HCT116 (cell line): Measurements from ENCODE around the gene GLB1L. TPM values are rescaled to one million over a fixed set of nuclear protein-coding genes. Genes with fewer than 3 reads are reported as not detected.

Experiments used
- ATAC-seq: fragments of 200-7000 bp; cut with Tn5 transposase; 2 replicates; pipeline ENCODE4 v1.9.1; 2020; ENCODE audit warnings: mild to moderate bottlenecking, moderate library complexity
- BruUV-seq: library from RNA; stranded (reverse); fragments of 400-500 nt; replicated peaks from 2 replicates; lab custom pipeline; 2021; lab: Mats Ljungman, UMichigan
- CTCF ChIA-PET: fragments of 300-600 bp; sonication (Branson Sonifier 250); formaldehyde crosslinking; loops from one replicate; lab custom pipeline; 2021; ENCODE audit warnings: antibody characterized with exemption; lab: Charles Lee
- POLR2A ChIA-PET: fragments of 300-600, 350-600 bp; sonication (Branson Sonifier 250); formaldehyde crosslinking; loops from one replicate; lab custom pipeline; 2021; ENCODE audit warnings: antibody characterized with exemption; lab: Charles Lee
- RAD21 ChIA-PET, 2 experiments: fragments of 300-600 bp; sonication (Branson Sonifier 250); formaldehyde crosslinking; loops; one replicate each; lab custom pipeline; 2023; ENCODE audit warnings: low total read pairs in 2 of 2; ENCODE audit not compliant: uncharacterized antibody in 2 of 2, unreplicated experiment in 2 of 2, low non-redundant PET in 1 of 2; lab: Charles Lee
- DNase-seq: peaks from one replicate; pipeline ENCODE4 v3.0.0-alpha.2; 2010; ENCODE audit warnings: low read depth, low spot score
- H2AFZ ChIP-seq: fragments of 200-600 bp; shearing (Covaris generic), sonication (generic); 2 replicates; pipeline ENCODE4 v1.6.1; 2017; ENCODE audit warnings: low read depth, mixed run types, mixed read lengths, antibody characterized with exemption, low read length; ENCODE audit not compliant: poor library complexity, severe bottlenecking
- H3K27ac ChIP-seq: 2 replicates; pipeline ENCODE4 v1.5.1; 2012; ENCODE audit warnings: low read depth, low read length
- H3K27me3 ChIP-seq: fragments of 200-600 bp; sonication (generic); 2 replicates; pipeline ENCODE4 v1.6.1; 2016; ENCODE audit warnings: mixed run types, low read length, mixed read lengths; ENCODE audit not compliant: insufficient read depth
- H3K36me3 ChIP-seq, 2 experiments: fragments of 200-500 bp in 1 of 2; fragments of 200-600 bp in 1 of 2; sonication (Bioruptor generic) in 1 of 2; sonication (generic) in 1 of 2; 2 replicates each; pipeline versions ENCODE4 v1.5.1 to v1.6.1; 2014 to 2016; ENCODE audit warnings: low read length in 2 of 2, inconsistent platforms in 1 of 2, mixed read lengths in 1 of 2, mixed run types in 1 of 2; ENCODE audit not compliant: insufficient read depth in 2 of 2, control insufficient read depth in 1 of 2
- H3K4me1 ChIP-seq, 2 experiments: fragments of 200-600 bp in 1 of 2; sonication (generic) in 1 of 2; 2 replicates each; pipeline versions ENCODE4 v1.5.1 to v1.6.1; 2012 to 2017; ENCODE audit warnings: low read length in 2 of 2, inconsistent platforms in 1 of 2, mild to moderate bottlenecking in 1 of 2, mixed read lengths in 1 of 2, mixed run types in 1 of 2, moderate library complexity in 1 of 2; ENCODE audit not compliant: insufficient read depth in 2 of 2, control insufficient read depth in 1 of 2
- H3K4me2 ChIP-seq: fragments of 200-600 bp; sonication (generic); 2 replicates; pipeline ENCODE4 v1.6.1; 2017; ENCODE audit warnings: mixed run types, low read length, mixed read lengths
- H3K4me3 ChIP-seq, 2 experiments: fragments of 200-600 bp in 1 of 2; sonication (generic) in 1 of 2; replicated peaks in 1 of 2; 2 replicates each; pipeline ENCODE4 v1.5.1; 2011 to 2016; ENCODE audit warnings: low read length in 2 of 2, control low read depth in 1 of 2, low read depth in 1 of 2, mild to moderate bottlenecking in 1 of 2, mixed read lengths in 1 of 2, mixed run types in 1 of 2
- H3K79me2 ChIP-seq: fragments of 200-600 bp; sonication (generic); 2 replicates; pipeline ENCODE4 v1.6.1; 2017; ENCODE audit warnings: mild to moderate bottlenecking, mixed run types, low read length, moderate library complexity, mixed read lengths; ENCODE audit not compliant: insufficient read depth
- H3K9ac ChIP-seq: fragments of 200-600 bp; sonication (generic); 2 replicates; pipeline ENCODE4 v1.6.1; 2016; ENCODE audit warnings: low read length, mixed read lengths
- H3K9me2 ChIP-seq: fragments of 200-600 bp; sonication (generic), shearing (Covaris generic); 2 replicates; pipeline ENCODE4 v1.6.1; 2017; ENCODE audit warnings: mixed run types, mild to moderate bottlenecking, moderate library complexity; ENCODE audit not compliant: insufficient read depth
- H3K9me3 ChIP-seq, 2 experiments: fragments of 200-500 bp in 1 of 2; fragments of 200-600 bp in 1 of 2; sonication (Bioruptor generic) in 1 of 2; sonication (generic) in 1 of 2; 2 replicates each; pipeline ENCODE4 v1.6.1; 2014 to 2017; ENCODE audit warnings: low read length in 2 of 2, mixed read lengths in 2 of 2, inconsistent platforms in 1 of 2, low read depth in 1 of 2, mild to moderate bottlenecking in 1 of 2, mixed run types in 1 of 2, moderate library complexity in 1 of 2; ENCODE audit not compliant: control insufficient read depth in 1 of 2, insufficient read depth in 1 of 2
- H4K20me1 ChIP-seq: fragments of 200-600 bp; sonication (generic), shearing (Covaris generic); 2 replicates; pipeline ENCODE4 v1.6.1; 2017; ENCODE audit warnings: mixed run types, mild to moderate bottlenecking, moderate library complexity; ENCODE audit not compliant: insufficient read depth
- ATF3 ChIP-seq: IDR thresholded peaks from 2 replicates; pipeline ENCODE4 v1.6.1; 2012
- CBX3 ChIP-seq: IDR thresholded peaks from 2 replicates; pipeline ENCODE4 v1.6.1; 2012; ENCODE audit warnings: low read depth
- CEBPB ChIP-seq: IDR thresholded peaks from 2 replicates; pipeline ENCODE4 v1.6.1; 2012; ENCODE audit warnings: low read depth
- CTCF ChIP-seq, 3 experiments: fragments of 200-600 bp in 1 of 3; sonication (generic) in 1 of 3; IDR thresholded peaks in 2 of 3; conservative IDR thresholded peaks in 1 of 3; 2 replicates each; pipeline ENCODE4 v1.5.1; 2012 to 2017; ENCODE audit warnings: low read depth in 2 of 3, low read length in 2 of 3, antibody characterized with exemption in 1 of 3, borderline replicate concordance in 1 of 3, control low read depth in 1 of 3, mild to moderate bottlenecking in 1 of 3, mixed read lengths in 1 of 3, mixed run types in 1 of 3, moderate library complexity in 1 of 3; ENCODE audit not compliant: insufficient read depth in 1 of 3
- EGR1 ChIP-seq: IDR thresholded peaks from 2 replicates; pipeline ENCODE4 v1.6.1; 2012; ENCODE audit warnings: low read depth
- EZH2 ChIP-seq: fragments of 200-600 bp; sonication (generic); IDR thresholded peaks from 2 replicates; pipeline ENCODE4 v1.6.1; 2017; ENCODE audit warnings: antibody characterized with exemption, mixed run types
- POLR2A ChIP-seq: IDR thresholded peaks from 2 replicates; pipeline ENCODE4 v1.7.0; 2011; ENCODE audit warnings: borderline replicate concordance; ENCODE audit not compliant: insufficient read depth, insufficient read length; ENCODE audit errors: extremely low read depth
- POLR2AphosphoS5 ChIP-seq: IDR thresholded peaks from 2 replicates; pipeline ENCODE4 v1.6.1; 2011; ENCODE audit warnings: mild to moderate bottlenecking, low read depth, low read length, moderate library complexity
- REST ChIP-seq: IDR thresholded peaks from 2 replicates; pipeline ENCODE4 v1.6.1; 2012; ENCODE audit warnings: low read depth
- ZFX ChIP-seq: fragments of 450-650 bp; IDR thresholded peaks from 2 replicates; pipeline ENCODE4 v1.6.1; 2017
- ZNF274 ChIP-seq: fragments of 200-500 bp; sonication (Bioruptor generic); IDR thresholded peaks from 2 replicates; pipeline ENCODE4 v1.6.1; 2014; ENCODE audit warnings: mild to moderate bottlenecking, low read depth, low read length, inconsistent platforms
- intact Hi-C: fragments of 100-400 bp; cut with micrococcal nuclease; formaldehyde crosslinking; loops from 2 replicates; pipeline ENCODE4 v1.10.0; 2022
- total RNA-seq: library from RNA; stranded (reverse); gene quantifications from one replicate; pipeline ENCODE4 v1.2.1, GENCODE V29; 2021; ENCODE audit not compliant: unreplicated experiment

The GLB1L gene
- total RNA-seq, 1 experiment from 2014 or later = 6.6 TPM

- H3K9ac ChIP-seq = no peak overlapping the region
- intact Hi-C loops = no loop called here
- H2AFZ ChIP-seq = no peak overlapping the region
- no peaks in the 10 kb centered on the region for H3K79me2 ChIP-seq
- POLR2A ChIA-PET = no interaction called here
- peaks cover 8 to 22% of the 10 kb centered on the region in 2 experiments; a peak in 3 of 4 replicates for H3K36me3 ChIP-seq
- CTCF ChIA-PET = no interaction called here
- no peak for DNase-seq
- H3K9me3 ChIP-seq = no peaks in the 10 kb centered on the region
- TF ChIP-seq CTCF (IDR thresholded peaks at IDR 0.05 in 2 of 3, conservative IDR thresholded peaks at IDR 0.05 in 1 of 3; ENCODE audit: borderline replicate concordance in 1 of 3, insufficient read depth in 1 of 3, low read depth in 2 of 3, low read length in 2 of 3) = no peak
- TF ChIP-seq POLR2A = no peak
- TF ChIP-seq CEBPB = no peak
- no peak for TF ChIP-seq CBX3
- TF ChIP-seq EGR1 = no peak
- TF ChIP-seq POLR2AphosphoS5 = no peak
- TF ChIP-seq, all 23 proteins: peak for 0
- Histone ChIP-seq H3K9me2 (no peaks in the 10 kb centered on the region), H3K4me3 (no peak overlapping the region), H3K4me2 (no peak overlapping the region), H3K27ac (no peak overlapping the region), H3K4me1 (peaks cover 4 to 25% of the 10 kb centered on the region in 2 experiments; a peak in 3 of 4 replicates), H4K20me1 (no peaks in the 10 kb centered on the region), H3K27me3 (no peaks in the 10 kb centered on the region)
- no peak for ATAC-seq
- BruUV-seq = no TSS peak
- RAD21 ChIA-PET = no interaction called here
These were observed 31.7 kb downstream of the GLB1L start for GRCh38 chr2:219213486-219214071.

GRCh38 chr2:219213026-219213415 lies 32.2 kb downstream of the GLB1L start:
- H3K27ac ChIP-seq = no peak overlapping the region
- ChIA-PET RAD21 (no interaction called here), POLR2A (no interaction called here), CTCF (no interaction called here)
- H3K79me2 ChIP-seq = no peaks in the 10 kb centered on the region
- H4K20me1 ChIP-seq = no peaks in the 10 kb centered on the region
- intact Hi-C loops = no loop called here
- no peak overlapping the region for H3K4me3 ChIP-seq
- no TSS peak for BruUV-seq
- ATAC-seq (no peak), DNase-seq (no peak)
- no peaks in the 10 kb centered on the region for H3K9me2 ChIP-seq
- H3K4me2 ChIP-seq = no peak overlapping the region
- peaks cover 4 to 19% of the 10 kb centered on the region in 2 experiments; a peak in 3 of 4 replicates for H3K4me1 ChIP-seq
- peaks cover 10 to 23% of the 10 kb centered on the region in 2 experiments; a peak in 3 of 4 replicates for H3K36me3 ChIP-seq
- H2AFZ ChIP-seq = no peak overlapping the region
- no peak overlapping the region for H3K9ac ChIP-seq
- no peaks in the 10 kb centered on the region for H3K9me3 ChIP-seq
- no peaks in the 10 kb centered on the region for H3K27me3 ChIP-seq
- TF ChIP-seq ATF3 (no peak), ZFX (no peak), EZH2 (no peak), CTCF (IDR thresholded peaks at IDR 0.05 in 2 of 3, conservative IDR thresholded peaks at IDR 0.05 in 1 of 3; ENCODE audit: borderline replicate concordance in 1 of 3, insufficient read depth in 1 of 3, low read depth in 2 of 3, low read length in 2 of 3) (no peak), ZNF274 (no peak), REST (no peak)
